ENCODE measurements around the gene ZNF729. TPM values are rescaled to one million over a fixed set of nuclear protein-coding genes. Genes with fewer than 3 reads are reported as not detected.
A peak's percentile ranks its signal among the peaks of the same experiment; 100 is the strongest.
"Not testable (repeated sequence)": the region's sequence is repeated elsewhere in the genome, so short reads cannot be mapped to it uniquely, and the experiment has no call there.

ZNF729 gene
- total RNA-seq, 2 donors from 2014 or later = not detected

GRCh38 chr19:22263121-22263520, 23.1 kb upstream of the ZNF729 start:
- Histone ChIP-seq H3K4me1 (no peaks in the 10 kb centered on the region), H3K4me3 (no peak overlapping the region), H3K36me3 (no peaks in the 10 kb centered on the region), H3K27ac (no peak overlapping the region), H3K27me3 (no peaks in the 10 kb centered on the region), H3K9me3 (peaks cover 0 to 6% of the 10 kb centered on the region in 2 donors)
- peak; percentile 26 for DNase-seq (ENCODE audit: low spot score)
- TF ChIP-seq, protein P1, sequence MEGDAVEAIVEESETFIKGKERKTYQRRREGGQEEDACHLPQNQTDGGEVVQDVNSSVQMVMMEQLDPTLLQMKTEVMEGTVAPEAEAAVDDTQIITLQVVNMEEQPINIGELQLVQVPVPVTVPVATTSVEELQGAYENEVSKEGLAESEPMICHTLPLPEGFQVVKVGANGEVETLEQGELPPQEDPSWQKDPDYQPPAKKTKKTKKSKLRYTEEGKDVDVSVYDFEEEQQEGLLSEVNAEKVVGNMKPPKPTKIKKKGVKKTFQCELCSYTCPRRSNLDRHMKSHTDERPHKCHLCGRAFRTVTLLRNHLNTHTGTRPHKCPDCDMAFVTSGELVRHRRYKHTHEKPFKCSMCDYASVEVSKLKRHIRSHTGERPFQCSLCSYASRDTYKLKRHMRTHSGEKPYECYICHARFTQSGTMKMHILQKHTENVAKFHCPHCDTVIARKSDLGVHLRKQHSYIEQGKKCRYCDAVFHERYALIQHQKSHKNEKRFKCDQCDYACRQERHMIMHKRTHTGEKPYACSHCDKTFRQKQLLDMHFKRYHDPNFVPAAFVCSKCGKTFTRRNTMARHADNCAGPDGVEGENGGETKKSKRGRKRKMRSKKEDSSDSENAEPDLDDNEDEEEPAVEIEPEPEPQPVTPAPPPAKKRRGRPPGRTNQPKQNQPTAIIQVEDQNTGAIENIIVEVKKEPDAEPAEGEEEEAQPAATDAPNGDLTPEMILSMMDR (IDR thresholded peaks at IDR 0.05) = no peak

DNA sequence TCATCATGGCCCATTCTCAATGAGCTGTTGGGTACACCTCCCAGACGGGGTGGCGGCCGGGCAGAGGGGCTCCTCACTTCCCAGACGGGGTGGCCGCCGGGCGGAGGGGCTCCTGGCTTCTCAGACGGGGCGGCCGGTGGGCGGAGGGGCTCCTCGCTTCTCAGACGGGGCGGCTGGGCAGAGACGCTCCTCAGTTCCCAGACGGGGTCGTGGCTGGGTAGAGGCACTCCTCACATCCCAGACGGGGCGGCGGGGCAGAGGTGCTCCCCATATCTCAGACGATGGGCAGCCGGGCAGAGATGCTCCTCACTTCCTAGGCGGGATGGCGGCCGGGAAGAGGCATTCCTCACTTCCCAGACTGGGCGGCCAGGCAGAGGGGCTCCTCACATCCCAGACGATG, 35.3 kb downstream of the ZNF729 start:
- peaks cover 0 to 15% of the 10 kb centered on the region in 2 donors for H3K9me3 ChIP-seq
- H3K27ac ChIP-seq; H3K4me3 ChIP-seq; H3K27me3 ChIP-seq; H3K36me3 ChIP-seq; DNase-seq (ENCODE audit: low spot score); H3K4me1 ChIP-seq: not testable (repeated sequence)

DNA sequence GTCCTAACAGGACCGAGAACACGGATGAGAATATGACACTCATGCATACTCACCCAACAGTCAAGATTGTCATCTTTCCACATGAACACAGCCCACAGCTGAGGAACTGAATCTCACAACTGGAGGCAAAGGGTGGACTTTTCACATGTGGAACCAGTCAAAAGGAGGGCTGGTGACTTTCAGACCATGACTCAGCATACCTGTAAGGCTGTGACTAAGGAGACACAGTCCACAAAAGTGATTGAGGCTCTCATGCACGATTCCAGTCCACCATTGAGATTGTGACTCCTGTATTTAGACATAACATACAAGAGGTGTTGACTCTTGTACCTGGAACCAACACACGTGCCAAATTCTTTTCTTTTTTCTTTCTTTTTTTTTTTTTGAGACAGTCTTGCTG, 40.0 kb downstream of the ZNF729 start:
- no peaks in the 10 kb centered on the region for H3K27me3 ChIP-seq
- DNase-seq (ENCODE audit: low spot score) = no peak
- no peaks in the 10 kb centered on the region for H3K9me3 ChIP-seq
- H3K27ac ChIP-seq = no peak overlapping the region
- no peaks in the 10 kb centered on the region for H3K36me3 ChIP-seq
- no peaks in the 10 kb centered on the region for H3K4me1 ChIP-seq
- TF ChIP-seq, protein P1 (IDR thresholded peaks at IDR 0.05) = no peak
- H3K4me3 ChIP-seq = no peak overlapping the region

- Histone ChIP-seq H3K36me3 (no peaks in the 10 kb centered on the region), H3K4me3 (no peak overlapping the region), H3K4me1 (no peaks in the 10 kb centered on the region), H3K9me3 (no peaks in the 10 kb centered on the region), H3K27me3 (no peaks in the 10 kb centered on the region), H3K27ac (no peak overlapping the region)
- TF ChIP-seq, protein P1 (IDR thresholded peaks at IDR 0.05) = no peak
- no peak for DNase-seq (ENCODE audit: low spot score)
These were observed 41.1 kb downstream of the ZNF729 start for GRCh38 chr19:22327321-22327720.

DNA sequence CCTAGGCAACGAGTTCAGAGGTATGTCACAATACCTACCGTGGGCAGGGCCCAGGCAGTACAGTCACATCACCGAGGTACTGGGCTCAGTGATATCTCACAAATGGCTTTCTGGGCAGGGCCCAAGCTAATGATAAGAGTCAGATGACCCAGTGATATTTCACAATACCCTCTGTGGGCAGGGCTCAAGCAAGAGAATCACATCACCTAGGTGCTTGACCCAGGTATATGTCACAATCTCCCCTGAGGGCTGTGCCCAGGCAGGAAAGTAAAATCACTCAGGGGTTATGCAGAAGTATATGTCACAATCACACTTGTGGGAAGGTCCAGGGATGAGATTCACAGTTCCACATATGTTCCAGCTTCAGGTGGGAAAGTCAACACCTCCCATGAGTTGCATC, 45.3 kb downstream of the ZNF729 start:
- Histone ChIP-seq H3K27ac (no peak overlapping the region), H3K4me1 (no peaks in the 10 kb centered on the region), H3K9me3 (no peaks in the 10 kb centered on the region), H3K4me3 (no peak overlapping the region), H3K36me3 (no peaks in the 10 kb centered on the region), H3K27me3 (no peaks in the 10 kb centered on the region)
- no peak for DNase-seq (ENCODE audit: low spot score)
- TF ChIP-seq, protein P1 (IDR thresholded peaks at IDR 0.05) = no peak

DNA sequence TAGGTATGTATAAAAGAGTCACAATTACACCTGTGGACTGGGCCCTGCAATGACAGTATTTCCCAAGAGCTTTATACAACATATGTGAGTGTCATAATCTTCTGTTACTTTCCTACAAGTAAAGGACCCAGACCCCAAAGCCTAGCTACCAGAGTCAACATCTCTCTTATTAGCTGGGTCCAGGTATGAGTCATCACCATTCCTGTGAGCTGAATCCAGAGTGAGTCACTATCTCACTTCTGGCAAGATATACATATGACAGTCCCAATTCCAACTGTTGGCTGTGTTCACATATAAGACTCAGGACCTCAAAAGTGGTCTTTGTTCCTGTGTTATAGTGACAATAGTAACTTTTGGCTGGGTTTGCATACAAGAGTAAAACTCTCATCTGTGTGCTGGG, 46.7 kb downstream of the ZNF729 start:
- Histone ChIP-seq H3K9me3 (no peaks in the 10 kb centered on the region), H3K27ac (no peak overlapping the region), H3K36me3 (no peaks in the 10 kb centered on the region), H3K4me1 (no peaks in the 10 kb centered on the region), H3K27me3 (no peaks in the 10 kb centered on the region), H3K4me3 (no peak overlapping the region)
- DNase-seq (ENCODE audit: low spot score) = no peak
- TF ChIP-seq, protein P1 (IDR thresholded peaks at IDR 0.05) = no peak

Measured in right atrium auricular region (tissue), 2 donors.